HL-60/S4 treated with phorbol 12-myristate 13-acetate at 8.2 ng/mL for 4 days and 3 days (cell line): ENCODE data around the gene SMIM24.
"Not testable (repeated sequence)": the region's sequence is repeated elsewhere in the genome, so short reads cannot be mapped to it uniquely, and the experiment has no call there.

Experiments
- in situ Hi-C: fragments of 300-500 bp; cut with MboI; formaldehyde crosslinking; loops from 2 replicates; pipeline ENCODE4 v1.15.0; 2022; ENCODE audit warnings: low sequenced_read_pairs

Gene SMIM24

GRCh38 chr19:3480383-3481091, at the start of gene SMIM24:
Gene SMIM24, minus strand, starts transcription at chr19:3480525. Its CDS starts 62 bp downstream, at chr19:3480463.
- in situ Hi-C loops, result loop anchor here (5.0 kb wide), 1 partner anchor 153 kb away; no protein-coding TSS in a partner anchor

GRCh38 chr19:3529299-3529698, 49.0 kb upstream of the SMIM24 start:
- in situ Hi-C loops, result not testable (repeated sequence)

- in situ Hi-C loops, result no loop called here
Observed at GRCh38 chr19:3528539-3529211, 48.4 kb upstream of the SMIM24 start.

- in situ Hi-C loops, result no loop called here
Observed at GRCh38 chr19:3528080-3528479, 47.8 kb upstream of the SMIM24 start.

- in situ Hi-C loops, result no loop called here
Observed at GRCh38 chr19:3527238-3527910, 47.0 kb upstream of the SMIM24 start.

- in situ Hi-C loops, result no loop called here
Observed at GRCh38 chr19:3526507-3527237, 46.3 kb upstream of the SMIM24 start.

GRCh38 chr19:3524904-3525451, 44.7 kb upstream of the SMIM24 start:
- in situ Hi-C loops, result no loop called here

- in situ Hi-C loops, result no loop called here
Observed at GRCh38 chr19:3524078-3524842, 43.9 kb upstream of the SMIM24 start.

- in situ Hi-C loops, result no loop called here
Observed at GRCh38 chr19:3523361-3524077, 43.2 kb upstream of the SMIM24 start.

- in situ Hi-C loops, result no loop called here
Observed at GRCh38 chr19:3522421-3523360, 42.4 kb upstream of the SMIM24 start.

- in situ Hi-C loops, result no loop called here
Observed at GRCh38 chr19:3521104-3521445, 40.8 kb upstream of the SMIM24 start.

GRCh38 chr19:3520166-3521103, 40.1 kb upstream of the SMIM24 start:
- in situ Hi-C loops, result no loop called here

GRCh38 chr19:3519126-3519525, 38.8 kb upstream of the SMIM24 start:
- in situ Hi-C loops, result no loop called here

- in situ Hi-C loops, result no loop called here
Observed at GRCh38 chr19:3518659-3519058, 38.3 kb upstream of the SMIM24 start.

- in situ Hi-C loops, result no loop called here
Observed at GRCh38 chr19:3518255-3518654, 37.9 kb upstream of the SMIM24 start.

- in situ Hi-C loops, result no loop called here
Observed at GRCh38 chr19:3517638-3518037, 37.3 kb upstream of the SMIM24 start.

GRCh38 chr19:3516675-3517207, 36.4 kb upstream of the SMIM24 start:
- in situ Hi-C loops, result no loop called here
